CD4-positive, alpha-beta T cell treated with Interferon alpha-2 for 1 hour (primary cell): ENCODE measurements around the gene KCND2.
"Not testable (repeated sequence)": the region's sequence is repeated elsewhere in the genome, so short reads cannot be mapped to it uniquely, and the experiment has no call there.

Source experiments
- DNase-seq, 2 donors: peaks; one replicate each; pipeline ENCODE4 v3.0.0-alpha.2; 2020 to 2022

Gene KCND2

DNA sequence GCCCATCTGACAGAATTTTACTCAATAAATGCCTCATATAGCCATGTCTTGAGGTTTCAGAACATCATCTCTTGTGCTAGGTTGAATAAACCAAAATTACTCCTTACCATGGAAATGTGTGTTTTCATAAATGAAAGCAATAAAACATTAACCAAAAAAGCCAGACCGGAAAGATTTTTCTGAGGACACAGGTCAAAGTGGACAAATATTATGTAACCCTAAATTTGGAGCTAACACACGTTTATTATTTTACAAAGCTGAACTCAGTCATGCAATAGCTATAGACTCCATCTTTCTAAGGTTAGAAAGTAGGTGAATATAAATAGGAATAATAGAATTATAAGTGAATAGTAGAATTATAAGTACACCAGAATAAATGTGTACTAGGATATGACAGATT, 315.9 kb downstream of the KCND2 start:
- no peak for DNase-seq

DNA sequence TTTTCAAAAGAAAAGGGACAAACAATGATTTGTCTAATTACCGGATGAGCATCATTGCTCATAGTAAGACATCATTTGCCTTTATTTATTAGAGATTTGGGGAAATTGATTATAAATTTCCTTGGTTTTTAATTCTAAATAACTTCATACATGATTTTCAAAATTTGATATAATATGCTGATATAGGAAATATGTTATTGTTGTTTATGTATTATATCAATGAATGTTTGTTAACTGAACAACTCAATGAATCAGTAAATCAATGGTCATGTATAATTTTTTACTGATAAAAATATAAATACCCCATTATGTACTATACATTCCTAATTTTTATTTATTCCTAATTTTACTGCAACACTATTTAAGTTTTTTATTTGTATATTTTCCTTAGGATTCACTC, 327.6 kb downstream of the KCND2 start:
- DNase-seq = no peak

DNA sequence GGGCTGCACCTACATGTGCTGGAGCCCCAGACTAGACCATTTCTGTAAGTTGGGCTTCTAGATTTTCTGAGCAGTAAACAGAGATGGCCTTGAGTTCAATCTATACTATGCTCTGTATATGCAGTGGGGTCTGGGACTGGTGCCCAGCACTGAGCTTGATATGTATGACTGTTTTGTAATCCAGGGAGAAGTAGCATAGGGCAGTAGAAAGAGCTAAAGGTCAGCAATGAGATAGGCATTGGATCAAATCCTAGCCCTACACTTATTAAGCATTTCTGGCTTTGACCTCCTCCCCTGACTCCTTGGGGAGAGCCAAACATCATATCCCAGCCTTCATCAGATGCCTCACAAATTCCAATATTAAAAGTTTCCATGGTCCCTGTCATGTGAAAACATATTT, 330.4 kb downstream of the KCND2 start:
- no peak for DNase-seq

DNA sequence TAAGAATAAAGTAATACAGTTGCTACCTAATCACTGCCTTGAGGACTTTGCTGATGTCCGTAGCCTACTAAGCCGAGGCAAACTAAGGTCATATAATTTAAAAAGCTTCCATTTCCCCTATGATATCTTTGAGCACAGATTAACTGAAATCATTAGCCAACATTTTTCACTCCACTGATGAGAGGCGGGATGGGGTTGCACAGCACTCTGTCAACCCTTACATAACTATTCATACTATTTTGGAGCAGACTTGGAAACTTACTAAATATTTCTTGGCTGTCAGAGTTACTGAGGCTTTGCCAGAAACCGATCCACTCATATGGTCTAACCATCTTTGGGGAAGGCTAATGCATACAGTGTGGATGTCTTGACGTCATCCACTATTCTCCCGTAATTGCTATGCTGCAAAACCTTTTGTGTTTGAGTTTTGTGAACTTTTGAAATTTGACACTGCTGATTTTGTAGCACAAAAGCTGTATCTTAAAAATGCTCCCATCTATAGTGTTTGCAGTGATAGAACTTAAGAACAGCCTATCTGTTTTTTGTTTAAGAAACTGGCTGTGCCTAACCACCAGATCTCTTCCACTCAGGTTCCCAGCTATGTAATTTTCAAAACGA, 336.3 kb downstream of the KCND2 start:
- DNase-seq = no peak

DNA sequence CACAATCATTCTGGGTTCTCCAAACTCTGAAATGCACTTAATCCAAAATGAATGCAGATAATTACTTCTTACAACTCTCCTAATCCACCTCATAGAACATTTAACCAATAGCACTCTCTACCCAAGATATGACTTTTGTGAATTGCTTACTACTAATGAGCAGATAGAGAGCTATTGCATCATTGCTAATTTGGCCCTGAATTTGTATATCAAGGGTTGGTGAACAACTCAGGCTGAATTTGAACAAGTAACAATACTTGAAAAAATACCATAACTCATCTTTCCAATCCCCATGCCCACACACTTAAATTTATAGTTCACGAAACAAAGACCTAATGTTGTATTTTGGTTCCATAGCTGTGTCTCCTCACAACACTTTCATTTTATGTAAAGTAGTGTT, 339.0 kb downstream of the KCND2 start:
- no peak for DNase-seq

DNA sequence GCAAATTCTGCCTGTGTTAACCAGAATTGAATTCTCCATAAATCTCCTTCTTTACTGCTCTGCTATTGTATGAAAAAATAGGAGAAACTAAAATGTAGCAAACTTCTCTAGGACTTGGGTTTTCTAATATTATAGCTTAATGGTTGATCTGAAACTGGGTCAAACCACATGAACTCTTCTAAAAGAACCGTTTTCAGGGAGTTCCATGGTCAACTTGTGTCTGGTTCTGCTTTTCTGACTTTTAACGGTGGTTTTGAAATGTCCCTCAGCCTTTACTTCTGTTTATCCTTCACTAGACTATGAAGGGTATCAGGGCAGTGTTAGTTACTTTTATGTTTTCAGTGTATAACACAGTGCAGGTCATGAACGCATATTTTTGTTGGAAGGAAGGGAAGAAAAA, 342.7 kb downstream of the KCND2 start:
- DNase-seq = no peak

DNA sequence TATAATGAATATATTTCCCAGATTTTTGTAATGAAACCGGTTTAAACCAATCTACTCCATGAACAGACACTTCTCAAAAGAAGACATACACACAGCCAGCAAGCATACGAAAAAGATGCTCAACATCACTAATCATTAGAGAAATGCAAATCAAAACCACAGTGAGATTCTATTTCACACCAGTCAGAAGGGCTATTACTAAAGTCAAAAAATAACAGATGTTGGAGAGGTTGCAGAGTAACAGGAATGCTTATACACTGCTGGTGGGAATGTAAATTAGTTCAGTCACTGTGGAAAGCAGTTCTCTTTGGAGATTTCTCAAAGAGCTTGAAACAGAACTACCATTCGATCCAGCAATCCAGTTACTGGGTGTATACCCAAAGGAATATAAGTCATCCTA, 344.3 kb downstream of the KCND2 start:
- DNase-seq = no peak

DNA sequence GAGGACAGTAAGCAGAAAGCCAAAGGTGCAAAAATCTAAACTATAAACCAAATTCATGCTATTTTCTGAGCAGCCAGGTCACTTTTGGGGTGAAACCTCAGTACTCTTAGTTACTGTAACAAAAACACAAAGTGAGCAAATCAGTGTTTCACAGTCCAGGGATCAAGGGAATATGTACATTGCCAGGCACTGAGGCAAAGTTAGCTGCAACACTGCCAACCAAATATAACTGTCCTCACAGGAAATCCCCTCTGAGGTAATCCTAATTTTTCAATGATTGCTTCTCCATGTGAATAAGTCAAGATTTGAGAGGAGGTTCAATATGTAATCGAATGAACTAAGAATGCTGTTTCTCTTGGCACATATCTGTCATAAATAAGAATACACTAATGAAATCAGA, 355.3 kb downstream of the KCND2 start:
- no peak for DNase-seq

DNA sequence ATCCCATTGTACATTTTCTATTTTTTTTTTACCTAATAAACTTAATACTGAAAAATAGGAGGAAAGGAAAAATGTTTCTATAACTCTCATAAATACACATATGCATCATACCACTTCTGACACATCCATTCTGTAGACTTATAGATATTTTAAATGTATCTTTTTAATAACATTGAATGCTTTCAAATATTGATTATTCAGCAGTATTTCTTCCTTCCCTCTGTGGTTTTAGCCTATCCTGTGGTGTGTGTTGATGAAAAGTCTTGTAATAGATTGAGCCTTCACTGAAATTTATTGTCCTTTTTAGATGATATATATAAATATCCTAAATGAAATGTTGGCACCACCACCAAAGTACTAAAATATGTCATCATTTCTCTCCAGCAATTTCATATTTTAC, 366.9 kb downstream of the KCND2 start:
- DNase-seq = no peak

DNA sequence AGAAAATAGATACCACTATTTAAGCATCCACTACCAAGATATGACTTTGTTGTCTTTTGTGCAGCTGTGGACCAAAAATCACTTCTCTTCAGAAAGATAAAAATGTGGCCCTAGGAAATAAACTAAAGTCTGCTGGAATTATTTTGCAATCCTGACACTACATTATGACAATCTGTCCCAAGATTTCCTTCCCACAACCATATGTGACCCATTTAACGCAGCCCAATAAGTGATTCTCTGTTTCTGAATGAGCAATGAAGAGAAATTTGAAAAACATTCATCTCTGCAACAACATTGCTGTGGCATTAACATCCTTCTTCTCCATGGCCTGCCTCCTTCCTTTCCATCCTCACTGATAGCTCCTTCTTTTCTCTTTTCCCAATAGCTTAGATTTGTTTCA, 373.0 kb downstream of the KCND2 start:
- no peak for DNase-seq

DNA sequence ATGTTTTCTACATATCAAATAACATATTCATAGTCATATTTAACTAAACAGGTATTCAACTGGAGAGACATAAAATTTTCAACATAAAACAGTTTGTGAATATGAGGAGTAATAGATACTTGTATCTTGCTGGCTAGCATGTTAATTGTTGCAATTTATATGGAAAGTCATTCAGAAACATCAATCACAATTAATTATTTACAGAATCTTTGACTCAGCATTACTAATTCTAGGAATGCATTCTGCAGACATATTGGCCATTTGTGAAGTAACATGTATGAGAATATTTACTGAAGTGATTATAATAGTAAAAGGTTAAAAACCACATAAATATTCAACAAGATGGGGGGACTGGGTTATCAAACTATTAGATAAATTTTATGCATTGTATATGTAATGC, 381.3 kb downstream of the KCND2 start:
- no peak for DNase-seq

DNA sequence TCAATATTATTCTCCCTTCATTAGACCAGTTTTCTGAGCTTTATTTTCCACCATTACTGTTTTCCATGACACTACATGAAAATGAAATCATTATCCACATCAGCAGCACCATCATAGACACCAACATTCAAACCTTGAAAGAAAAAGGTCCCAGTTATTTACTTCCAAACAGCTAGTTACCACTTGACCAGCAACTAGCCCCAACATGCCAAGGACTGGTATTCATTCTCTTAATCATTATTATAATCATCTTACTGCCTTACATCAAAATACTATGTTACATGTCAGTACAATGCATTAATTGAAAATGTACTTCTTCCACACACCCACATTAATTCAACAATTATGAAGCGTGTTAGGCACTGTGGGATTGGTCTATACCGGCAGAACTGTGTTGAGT, 385.5 kb downstream of the KCND2 start:
- DNase-seq = no peak

DNA sequence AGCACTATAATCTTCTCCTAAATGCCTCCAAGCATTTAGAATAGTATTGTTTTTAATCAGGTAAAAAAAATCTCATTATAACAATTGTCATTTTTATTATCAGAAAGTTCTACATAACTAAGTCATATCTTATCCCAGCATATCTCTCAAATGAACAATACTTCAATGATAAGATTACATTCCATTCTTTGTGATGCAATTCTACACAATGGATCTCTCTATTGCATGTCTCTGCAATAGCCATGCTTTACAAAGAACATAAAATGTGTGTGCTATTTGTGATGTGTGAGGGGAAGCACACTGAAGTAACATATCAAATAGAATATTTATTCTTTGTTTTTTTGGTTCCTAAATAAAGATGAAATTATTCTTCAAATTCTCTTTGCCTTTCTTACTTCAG, 389.3 kb downstream of the KCND2 start:
- no peak for DNase-seq

DNA sequence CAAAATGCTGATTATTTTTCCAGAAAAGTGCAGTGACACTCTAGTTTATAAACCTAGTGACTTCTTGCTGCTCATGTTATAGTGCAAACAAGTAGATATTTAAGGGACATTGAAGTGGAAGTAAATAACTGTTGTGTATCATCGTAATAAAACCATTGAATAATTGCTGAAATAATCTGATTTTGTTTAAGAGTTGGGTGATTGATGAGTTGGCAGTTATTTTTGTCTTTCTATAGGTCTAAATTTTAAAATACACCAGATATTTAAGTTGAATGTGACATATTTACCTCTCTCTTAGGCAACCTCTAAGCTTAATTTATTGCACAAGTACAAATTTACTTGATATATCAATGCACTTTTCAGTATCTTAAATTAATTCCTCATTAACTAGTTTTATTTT, 392.1 kb downstream of the KCND2 start:
- DNase-seq = no peak

DNA sequence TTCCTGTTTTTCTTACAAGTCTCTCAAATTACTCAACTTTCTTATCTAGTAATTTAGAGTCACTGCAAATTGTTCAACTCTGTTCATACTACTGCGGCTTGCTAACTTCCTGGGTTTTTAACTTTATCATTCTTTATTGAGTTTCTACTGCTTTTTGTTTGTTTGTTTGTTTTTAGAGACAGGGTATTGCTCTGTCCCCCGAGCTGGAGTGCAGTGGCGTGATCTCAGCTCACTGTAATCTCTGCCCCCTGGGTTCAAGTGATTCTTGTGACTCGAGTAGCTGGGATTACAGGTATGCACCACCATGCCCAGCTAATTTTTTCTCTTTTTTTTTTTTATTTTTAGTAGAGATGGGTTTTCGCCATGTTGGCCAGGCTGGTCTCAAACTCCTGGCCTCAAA, 402.1 kb downstream of the KCND2 start:
- no peak for DNase-seq

DNA sequence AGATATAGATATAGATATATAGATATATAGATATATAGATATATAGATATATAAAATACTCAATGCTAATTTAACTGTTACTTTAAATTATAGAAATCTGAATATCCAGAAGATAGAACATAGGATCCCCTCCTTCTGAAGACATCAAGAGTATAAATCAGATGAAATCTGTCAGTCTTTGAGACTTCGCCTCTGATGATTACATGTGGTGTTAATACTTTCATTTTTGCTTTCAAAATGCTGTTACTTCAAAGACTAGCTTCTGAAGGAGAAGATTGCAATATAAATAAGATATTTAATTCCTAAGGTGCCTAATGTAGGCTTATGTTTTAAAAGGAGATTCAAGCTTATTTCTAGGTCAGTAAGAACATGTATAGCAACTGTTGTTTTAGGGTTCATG, 404.6 kb downstream of the KCND2 start:
- no peak for DNase-seq

DNA sequence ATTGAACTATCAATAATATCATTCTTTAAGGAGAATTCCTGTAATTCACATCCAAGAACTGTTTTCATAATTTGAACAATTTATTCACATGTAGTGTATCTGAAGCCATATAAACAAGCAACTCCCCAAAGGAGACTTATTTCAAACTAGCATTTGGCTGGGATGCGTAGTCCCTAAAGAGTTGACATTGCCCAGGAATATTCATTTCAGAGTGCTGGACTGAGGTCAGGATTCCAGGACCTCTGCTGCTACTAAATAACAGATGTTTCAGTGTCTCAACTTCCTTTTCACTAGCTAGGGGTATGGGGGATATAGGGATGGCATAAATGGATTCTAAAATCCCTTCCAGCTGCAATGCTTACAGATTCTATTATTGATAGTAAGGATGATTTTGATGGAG, 408.0 kb downstream of the KCND2 start:
- DNase-seq = no peak

DNA sequence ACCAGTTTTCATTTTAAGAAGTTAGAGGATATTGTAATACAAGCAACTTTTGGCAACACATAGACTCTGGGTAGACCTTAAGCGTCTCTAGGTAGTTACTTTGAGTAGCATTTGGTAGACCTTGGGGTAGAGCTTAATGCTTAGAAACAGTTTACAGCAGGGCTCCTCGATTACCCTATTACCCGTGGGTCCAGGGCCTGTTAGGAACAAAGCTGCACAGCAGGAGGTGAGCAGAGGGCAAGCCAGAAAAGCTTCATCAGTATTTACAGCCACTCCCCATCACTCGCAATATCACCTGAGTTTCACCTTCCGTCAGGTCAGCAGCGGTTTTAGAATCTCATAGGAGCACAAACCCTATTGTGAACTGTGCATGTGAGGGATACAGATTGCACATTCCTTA, 411.5 kb downstream of the KCND2 start:
- DNase-seq = no peak

DNA sequence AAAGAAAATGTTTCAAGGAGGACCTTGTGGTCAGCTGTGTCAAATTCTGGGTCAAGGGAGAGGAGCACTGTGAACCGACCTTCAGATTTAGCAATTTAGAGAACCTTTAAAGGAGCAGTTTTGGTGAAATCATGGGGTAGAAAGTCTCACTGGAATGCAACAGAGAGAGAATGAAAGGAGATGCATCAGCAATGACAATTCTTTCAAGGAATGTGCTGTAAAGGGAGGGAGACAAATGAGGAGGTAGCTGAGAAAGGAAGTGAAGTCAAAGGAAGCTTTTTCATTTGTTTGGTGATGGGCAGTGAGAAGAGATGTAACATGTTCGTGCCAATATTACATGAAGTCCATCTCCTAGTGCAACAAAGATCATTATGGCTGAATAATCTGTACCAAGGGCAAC, 418.9 kb downstream of the KCND2 start:
- DNase-seq = no peak

DNA sequence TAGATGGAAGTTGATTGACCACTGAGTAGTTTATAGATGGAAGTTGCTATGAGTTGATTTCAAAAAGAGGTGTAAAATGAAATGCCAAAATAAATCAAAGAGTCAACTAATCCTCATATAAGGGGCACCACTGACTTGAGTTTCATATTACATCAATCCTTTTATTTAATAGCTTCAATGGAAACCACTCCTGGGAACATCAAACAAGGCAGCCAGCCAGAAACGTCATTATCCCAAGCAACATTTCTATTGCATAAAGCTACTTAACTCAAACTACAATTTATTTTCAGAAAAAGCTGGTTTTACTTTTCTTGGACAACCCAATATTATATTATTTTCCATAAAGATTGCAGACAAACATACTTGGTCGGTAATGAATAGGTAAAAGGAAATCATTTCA, 422.9 kb downstream of the KCND2 start:
- no peak for DNase-seq

DNA sequence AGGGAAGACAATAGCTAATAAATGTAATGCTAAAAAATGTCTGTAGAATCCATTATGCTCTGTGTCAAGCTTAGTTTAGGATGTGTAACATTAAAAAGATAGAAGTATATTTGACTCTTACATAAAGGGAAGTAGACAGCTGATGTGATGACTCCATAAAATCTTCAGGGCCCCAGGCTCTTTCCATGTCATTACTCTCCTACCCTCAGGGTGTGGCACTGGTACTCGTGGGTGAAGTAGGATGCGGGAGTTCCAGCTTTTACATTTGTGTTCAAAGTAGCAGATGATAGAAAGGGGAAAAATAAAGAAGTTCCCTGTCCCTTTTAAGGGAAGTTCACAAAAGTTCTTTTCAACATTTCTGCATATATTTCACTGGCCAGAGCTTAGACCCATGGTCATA, 427.8 kb downstream of the KCND2 start:
- DNase-seq = no peak

DNA sequence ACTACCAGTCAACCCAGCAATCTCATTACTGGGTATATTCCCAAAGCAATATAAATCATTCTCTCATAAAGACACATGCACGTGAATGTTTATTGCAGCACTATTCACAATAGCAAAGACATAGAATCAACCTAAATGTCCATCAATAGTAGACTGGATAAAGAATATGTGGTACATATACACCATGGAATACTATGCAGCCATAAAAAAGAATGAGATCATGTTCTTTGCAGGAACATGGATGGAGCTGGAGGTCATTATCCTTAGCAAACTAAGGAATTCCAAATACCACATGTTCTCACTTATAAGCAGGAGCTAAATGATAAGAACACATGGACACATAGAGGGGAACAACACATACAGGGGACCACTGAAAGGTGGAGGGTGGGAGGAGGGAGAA, 429.4 kb downstream of the KCND2 start:
- DNase-seq = not testable (repeated sequence)

DNA sequence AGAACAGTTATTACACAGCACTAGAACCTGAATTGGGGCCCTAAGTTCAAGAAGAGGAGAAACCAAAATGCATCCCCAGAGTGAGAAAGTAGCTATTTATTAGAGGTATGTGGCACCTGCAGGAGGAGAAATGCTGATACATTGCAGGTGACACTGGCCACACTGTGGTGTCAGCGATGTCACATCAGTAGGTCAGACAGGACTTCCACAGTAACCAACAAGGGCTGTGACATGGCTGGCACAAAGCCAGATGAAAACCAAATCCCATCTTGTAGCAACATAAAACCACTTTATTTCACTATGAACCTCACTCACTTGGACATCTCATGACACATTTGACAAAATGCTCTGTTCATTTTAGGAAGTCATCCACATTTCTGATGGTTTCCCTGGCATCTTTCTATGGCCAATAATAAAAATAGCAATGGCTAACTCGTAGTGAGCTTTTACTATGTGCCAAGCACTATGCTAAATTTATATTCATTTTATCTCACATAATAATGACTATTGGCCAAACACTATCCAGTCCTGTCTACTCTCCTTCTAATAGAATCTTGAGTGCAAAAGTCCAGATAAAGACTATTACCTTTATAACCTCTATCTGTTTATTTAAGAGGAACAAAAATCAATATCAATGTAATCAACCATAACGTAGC, 430.7 kb downstream of the KCND2 start:
- no peak for DNase-seq

DNA sequence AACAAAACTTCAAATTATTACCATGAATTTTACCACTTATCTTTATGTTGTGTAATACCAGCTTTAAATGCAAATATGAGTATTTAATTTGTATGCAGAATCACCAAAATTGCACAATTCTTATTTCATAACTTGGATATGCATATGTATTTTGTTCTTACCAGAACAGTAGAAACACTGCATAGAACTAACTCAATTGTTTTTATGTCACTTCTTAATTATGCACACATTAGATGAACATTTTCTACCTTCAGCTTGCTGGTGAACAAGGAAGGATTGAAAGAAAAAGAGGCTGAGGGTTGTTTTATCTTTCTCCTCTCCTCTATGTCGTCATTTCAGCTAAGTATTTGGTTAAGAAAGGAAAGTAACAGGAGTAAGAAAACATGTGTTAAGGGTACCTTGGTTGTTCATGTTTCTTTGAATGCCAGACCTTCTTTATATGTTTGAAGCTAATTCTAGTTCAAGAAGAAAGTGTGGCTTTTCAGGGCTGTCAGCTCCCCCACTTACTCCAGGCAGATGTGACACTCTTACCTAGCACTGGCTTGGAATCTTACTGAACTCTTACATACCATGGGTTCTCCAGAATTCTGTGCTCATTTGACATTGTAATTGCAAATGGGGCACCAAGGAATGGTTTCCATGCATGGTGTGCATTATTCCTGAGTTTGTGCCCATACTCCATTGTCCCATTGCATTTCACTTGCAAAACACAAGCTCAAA, 436.4 kb downstream of the KCND2 start:
- DNase-seq = no peak

DNA sequence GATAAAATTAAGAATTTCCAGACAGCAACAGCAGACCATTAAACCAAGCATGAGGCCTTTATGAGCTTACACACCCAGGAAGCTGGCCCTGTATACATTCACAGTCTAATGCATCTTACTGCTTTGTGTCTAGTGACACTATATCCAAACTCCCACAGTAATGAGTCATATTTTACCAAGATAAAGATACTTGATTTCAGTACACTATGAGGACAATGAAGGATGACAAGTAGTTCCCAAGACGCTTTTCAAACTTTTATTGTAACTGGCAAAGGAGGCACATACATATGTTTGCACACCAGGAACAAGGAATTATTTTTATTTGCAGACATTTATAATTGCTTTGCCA, 437.0 kb downstream of the KCND2 start:
- DNase-seq = no peak
